Coronary artery (tissue), 2 donors: ENCODE results near the gene PAQR7.

Experiments used
- DNase-seq: peaks from one replicate; pipeline ENCODE4 v3.0.0-alpha.2; 2017; ENCODE audit warnings: low spot score
- H3K27ac ChIP-seq, 2 donors: fragments of 200-600 bp; sonication (generic); one replicate each; pipeline ENCODE4 v1.5.1; 2016 to 2019
- H3K4me3 ChIP-seq: fragments of 200-600 bp; sonication (generic); 2 replicates; pipeline ENCODE4 v1.5.1; 2016; ENCODE audit warnings: mild to moderate bottlenecking, moderate library complexity
- TF ChIP-seq, protein P1 (sequence below): fragments of 200-600 bp; sonication (generic); IDR thresholded peaks from one replicate; pipeline ENCODE4 v1.5.1; 2019; ENCODE audit warnings: antibody characterized with exemption

The PAQR7 gene

DNA sequence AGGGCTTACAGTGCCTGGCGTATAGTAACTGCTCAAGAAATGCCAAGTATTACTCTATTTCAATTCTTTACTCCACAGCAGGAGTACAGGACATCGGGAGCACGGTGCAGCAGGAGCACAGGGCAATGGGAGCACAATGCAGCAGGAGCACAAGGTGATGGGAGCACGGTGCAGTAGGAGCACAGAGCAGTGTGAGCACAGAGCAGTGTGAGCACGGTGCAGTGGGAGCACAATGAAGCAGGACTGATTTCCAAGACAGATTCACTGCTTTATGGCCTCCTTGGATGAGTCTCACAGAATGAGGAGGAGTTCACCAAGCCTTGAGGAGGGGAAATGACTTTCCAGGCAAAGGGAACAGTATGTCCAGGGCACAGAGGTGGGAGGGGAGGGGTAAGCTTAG lies 5.0 kb upstream of the PAQR7 start:
- TF ChIP-seq, protein P1, sequence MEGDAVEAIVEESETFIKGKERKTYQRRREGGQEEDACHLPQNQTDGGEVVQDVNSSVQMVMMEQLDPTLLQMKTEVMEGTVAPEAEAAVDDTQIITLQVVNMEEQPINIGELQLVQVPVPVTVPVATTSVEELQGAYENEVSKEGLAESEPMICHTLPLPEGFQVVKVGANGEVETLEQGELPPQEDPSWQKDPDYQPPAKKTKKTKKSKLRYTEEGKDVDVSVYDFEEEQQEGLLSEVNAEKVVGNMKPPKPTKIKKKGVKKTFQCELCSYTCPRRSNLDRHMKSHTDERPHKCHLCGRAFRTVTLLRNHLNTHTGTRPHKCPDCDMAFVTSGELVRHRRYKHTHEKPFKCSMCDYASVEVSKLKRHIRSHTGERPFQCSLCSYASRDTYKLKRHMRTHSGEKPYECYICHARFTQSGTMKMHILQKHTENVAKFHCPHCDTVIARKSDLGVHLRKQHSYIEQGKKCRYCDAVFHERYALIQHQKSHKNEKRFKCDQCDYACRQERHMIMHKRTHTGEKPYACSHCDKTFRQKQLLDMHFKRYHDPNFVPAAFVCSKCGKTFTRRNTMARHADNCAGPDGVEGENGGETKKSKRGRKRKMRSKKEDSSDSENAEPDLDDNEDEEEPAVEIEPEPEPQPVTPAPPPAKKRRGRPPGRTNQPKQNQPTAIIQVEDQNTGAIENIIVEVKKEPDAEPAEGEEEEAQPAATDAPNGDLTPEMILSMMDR, result no peak
- DNase-seq, result no peak
- no peak overlapping the region for H3K27ac ChIP-seq
- H3K4me3 ChIP-seq, result no peak overlapping the region

- Histone ChIP-seq H3K27ac (no peak overlapping the region), H3K4me3 (no peak overlapping the region)
- TF ChIP-seq, protein P1, result no peak
- no peak for DNase-seq
These were observed 4.2 kb upstream of the PAQR7 start for GRCh38 chr1:25879675-25880074.

- TF ChIP-seq, protein P1, result no peak
- Histone ChIP-seq H3K27ac (no peak overlapping the region), H3K4me3 (no peak overlapping the region)
- DNase-seq, result no peak
These were observed 3.2 kb upstream of the PAQR7 start for GRCh38 chr1:25878690-25879089.

- no peak for DNase-seq
- H3K27ac ChIP-seq, result no peak overlapping the region
- H3K4me3 ChIP-seq, result no peak overlapping the region
- TF ChIP-seq, protein P1, result no peak
These were observed 1.6 kb upstream of the PAQR7 start for GRCh38 chr1:25877155-25877554.

- TF ChIP-seq, protein P1, result no peak
- DNase-seq, result no peak
- Histone ChIP-seq H3K4me3 (no peak overlapping the region), H3K27ac (no peak overlapping the region)
These were observed 1.2 kb upstream of the PAQR7 start for GRCh38 chr1:25876693-25877077.

DNA sequence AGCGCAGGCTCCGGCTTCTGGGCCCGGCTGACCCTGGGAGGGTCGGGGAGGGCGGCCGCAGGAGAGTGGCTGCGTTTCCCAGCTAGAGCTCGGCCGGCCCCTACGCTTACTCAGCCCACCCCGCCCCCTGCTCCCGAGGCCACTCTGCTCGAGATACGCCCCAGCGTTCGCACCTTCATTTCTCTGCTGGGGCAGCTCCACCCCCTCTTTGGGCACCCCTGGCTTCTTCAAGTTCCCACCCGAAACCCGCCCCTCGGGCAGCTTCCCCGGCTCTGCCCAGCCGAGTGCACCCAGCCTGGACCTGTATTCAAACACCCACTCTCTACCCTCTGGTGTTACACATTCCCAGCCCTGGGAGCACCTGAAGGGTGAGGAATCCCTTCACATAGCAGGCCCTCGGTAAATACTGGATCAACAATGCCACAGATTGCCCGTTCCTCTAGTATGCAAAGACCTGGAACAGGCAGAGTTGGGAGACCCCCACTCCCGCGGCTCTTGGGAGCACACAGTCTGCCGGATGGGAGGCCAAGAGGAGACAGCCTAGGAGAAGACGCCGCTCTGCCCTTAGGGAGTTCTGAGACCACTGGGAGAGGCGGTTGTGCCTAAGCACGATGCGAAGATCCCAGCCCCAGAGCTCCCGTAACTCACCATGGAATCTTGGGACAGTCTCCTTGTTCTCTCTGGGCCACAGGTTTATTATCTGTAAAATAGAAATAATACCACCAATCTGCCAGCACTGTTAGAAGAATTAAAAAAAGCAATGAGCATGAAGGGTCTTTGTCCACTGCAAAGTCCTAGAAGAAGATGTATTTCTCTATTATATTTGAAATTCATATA lies 566 bp upstream of the PAQR7 start:
- DNase-seq, result no peak
- Histone ChIP-seq H3K4me3 (peak overlapping the region; percentile 87), H3K27ac (peak overlapping the region; percentile 60 to 84)
- TF ChIP-seq, protein P1, result no peak

DNA sequence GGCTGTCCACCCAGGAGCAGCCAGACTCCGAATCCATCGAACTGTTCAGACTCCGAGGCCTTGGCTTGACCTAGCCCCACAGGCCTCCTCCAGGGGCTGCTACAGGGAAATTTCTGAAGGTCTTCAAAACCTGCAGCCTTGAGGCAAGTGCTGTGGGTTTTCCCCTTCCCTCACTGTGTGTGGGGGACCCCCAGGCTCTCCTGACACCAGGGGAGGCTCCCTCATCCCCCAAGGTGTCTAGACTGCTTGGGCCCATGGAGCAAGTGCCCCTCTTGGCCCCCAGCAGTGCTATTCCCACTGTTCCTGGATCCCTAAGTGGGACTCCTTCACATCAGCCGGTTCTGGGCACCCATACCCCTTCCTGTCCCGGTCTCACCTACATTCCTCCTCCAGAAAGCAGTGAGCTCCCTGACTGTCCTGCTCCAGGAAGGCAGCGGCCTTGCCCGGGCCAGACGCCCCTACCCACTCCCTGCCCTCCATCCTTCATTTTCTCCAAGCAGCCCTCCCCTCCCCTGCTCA lies 814 bp downstream of the PAQR7 start:
- no peak for DNase-seq
- H3K4me3 ChIP-seq, result peak overlapping the region; percentile 87
- H3K27ac ChIP-seq, result peak overlapping the region in 1 of 2 donors; percentile 84
- TF ChIP-seq, protein P1, result no peak
